GM13976 (cell line): ENCODE data around the gene MAPK14.
"Not testable (repeated sequence)": the region's sequence is repeated elsewhere in the genome, so short reads cannot be mapped to it uniquely, and the experiment has no call there.

ENCODE experiments used
- DNase-seq: peaks from one replicate; pipeline ENCODE4 v3.0.0; 2012; ENCODE audit warnings: low spot score
- CTCF ChIP-seq: IDR thresholded peaks from 2 replicates; pipeline ENCODE4 v1.5.1; 2012; ENCODE audit warnings: borderline replicate concordance, mild to moderate bottlenecking; ENCODE audit not compliant: insufficient read depth; ENCODE audit errors: extremely low read depth, missing control alignments, control extremely low read depth
- in situ Hi-C: fragments of 300-500 bp; cut with MboI; formaldehyde crosslinking; loops from one replicate; pipeline ENCODE4 v1.12.0; 2022; ENCODE audit warnings: low sequenced_read_pairs, mixed read lengths, inconsistent platforms; ENCODE audit not compliant: unreplicated experiment

MAPK14 gene

DNA sequence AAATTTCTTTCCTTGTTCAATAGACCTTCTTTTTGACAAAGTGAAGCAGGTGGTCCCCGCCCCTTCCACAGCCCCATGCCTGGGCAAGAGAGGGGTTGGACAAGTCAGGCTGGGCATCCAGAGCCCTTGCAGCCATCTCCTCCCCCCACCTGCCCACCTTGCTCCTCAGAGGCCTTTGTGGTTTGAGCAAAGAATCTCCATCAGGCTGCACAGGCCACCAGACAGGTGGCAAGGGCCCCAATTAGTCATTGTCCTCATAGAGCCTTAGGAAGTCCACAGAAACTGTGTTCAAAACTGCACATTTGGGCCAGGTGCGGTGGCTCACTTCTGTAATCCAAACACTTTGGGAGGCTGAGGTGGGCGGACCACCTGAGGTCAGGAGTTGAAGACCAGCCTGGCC is 101.2 kb downstream of the MAPK14 start:
- no peak for DNase-seq
- in situ Hi-C loops, result no loop called here
- no peak for TF ChIP-seq CTCF

DNA sequence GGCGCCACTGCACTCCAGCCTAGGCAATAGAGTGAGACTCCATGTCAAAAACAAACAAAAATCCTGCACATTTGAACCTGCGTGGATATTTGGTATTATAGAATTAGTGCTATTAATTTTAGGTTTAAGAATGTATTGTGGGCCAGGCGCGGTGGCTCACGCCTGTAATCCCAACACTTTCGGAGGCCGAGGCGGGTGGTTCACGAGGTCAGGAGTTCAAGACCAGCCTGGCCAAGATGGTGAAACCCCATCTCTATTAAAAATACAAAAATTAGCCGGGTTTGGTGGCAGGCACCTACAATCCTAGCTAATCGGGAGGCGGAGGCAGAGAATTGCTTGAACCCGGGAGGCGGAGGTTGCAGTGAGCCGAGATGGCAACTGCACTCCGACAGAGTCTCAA is 101.7 kb downstream of the MAPK14 start:
- DNase-seq, in situ Hi-C loops: not testable (repeated sequence)

DNA sequence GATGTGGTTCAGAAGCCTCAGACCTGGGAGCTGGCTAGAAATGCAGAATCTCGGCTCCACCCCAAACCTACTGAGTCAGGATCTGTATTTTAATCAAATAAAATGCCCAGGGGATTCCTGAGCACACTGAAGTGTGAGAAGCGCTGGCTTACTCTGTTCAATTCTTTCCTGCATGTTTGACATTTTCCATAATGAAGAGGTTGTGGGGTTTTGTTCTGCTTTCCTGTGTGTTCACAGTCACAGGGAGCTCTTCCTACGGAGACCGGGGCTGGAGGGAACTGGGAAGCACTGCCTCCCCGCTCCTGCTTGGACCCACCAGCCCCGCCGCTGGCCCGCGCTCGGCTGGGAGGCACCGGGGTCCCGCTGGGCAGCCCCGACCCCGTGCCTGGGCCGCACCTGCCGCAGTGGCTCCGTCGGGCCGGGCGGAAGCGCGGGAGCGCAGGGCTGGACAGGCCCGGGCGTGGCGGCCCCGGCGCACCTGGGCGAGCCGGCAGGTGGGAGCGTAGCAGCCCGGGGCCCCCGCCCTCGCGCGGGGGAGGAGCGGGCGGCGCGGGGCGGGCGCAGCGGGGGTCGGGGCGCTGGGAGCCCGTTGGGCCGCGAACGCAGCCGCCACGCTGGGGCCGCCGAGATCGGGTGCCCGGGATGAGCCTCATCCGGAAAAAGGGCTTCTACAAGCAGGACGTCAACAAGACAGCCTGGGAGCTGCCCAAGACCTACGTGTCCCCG is 102.5 kb downstream of the MAPK14 start, which contains the start of gene MAPK13:
MAPK13 (plus strand) TSS at position 573 of the 726 bp plus-strand sequence; CDS start at position 643, 70 bp downstream.
- DNase-seq, result no peak
- no peak for TF ChIP-seq CTCF
- in situ Hi-C loops, result no loop called here

DNA sequence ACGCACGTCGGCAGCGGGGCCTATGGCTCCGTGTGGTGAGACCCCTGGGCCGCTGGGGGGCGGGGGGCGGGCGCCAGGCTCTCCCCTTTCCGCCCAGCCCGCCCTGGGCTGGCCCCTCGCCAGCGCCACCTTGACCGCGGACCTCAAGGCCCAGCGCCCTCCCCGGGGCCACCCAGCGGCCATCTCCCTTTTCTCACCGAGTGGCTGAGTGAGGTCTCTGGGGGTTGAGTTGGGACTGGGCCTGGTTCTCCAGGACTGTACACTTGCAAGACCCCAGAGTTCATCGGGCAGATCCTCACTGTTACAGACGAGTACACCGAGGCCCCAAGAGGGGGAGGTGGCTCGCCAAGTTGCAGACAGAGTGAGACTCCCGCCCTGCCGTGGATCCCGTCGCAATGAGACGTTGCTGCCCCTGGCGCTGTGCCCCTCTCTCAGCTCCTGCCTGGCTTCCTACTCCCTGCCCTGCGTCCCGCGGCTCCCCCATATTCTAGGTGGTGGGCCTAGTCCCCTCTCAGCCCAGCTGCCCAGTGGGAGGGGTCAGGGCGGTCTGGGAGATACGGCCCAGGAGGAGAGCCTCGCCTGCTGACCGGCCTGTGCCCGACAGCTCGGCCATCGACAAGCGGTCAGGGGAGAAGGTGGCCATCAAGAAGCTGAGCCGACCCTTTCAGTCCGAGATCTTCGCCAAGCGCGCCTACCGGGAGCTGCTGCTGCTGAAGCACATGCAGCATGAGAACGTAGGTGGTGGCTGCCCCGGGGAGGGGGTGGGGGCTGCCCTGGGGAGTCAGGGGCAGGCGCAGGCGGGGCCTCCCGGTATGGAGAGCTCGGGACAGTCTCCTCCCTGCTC is 103.3 kb downstream of the MAPK14 start:
- peak; percentile 22 for TF ChIP-seq CTCF
- in situ Hi-C loops, result no loop called here

GRCh38 chr6:36131511-36132245 is 104.1 kb downstream of the MAPK14 start:
- in situ Hi-C loops, result no loop called here
- peak; percentile 86 for DNase-seq
- no peak for TF ChIP-seq CTCF

More for the DNA sequence above, 103.3 kb downstream of the MAPK14 start:
- DNase-seq, result peak; percentile 79

DNA sequence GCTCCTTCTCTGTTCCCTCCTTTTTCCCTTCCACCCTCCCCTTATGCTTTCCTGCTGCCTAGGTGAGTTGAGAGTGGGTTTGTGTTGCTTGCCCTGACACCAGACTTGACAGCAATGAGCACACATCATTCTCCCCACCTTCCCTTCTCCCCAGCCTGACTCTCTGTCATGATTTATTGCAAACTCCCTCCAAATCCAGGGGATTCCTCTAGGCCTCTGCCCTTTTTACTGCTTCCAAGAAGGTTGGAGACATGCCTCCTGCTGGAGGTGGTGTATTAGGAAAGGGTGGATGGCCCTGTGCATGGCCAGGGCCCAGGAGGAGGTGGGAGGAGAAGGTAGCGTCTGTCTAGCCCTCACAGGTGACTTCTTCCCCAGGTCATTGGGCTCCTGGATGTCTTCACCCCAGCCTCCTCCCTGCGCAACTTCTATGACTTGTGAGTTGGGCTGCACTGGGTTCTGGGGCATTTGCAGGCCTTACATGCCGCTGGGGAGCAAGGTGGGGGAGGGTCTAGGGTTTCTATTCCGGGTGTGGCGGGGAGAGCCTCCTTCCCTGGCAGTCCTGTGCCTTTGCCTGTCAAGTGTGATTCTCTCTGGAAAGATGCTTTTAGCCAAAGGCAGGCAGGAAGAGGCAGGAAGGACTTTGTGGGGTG is 104.8 kb downstream of the MAPK14 start:
- in situ Hi-C loops, result no loop called here

More for the DNA sequence above, 104.8 kb downstream of the MAPK14 start:
- TF ChIP-seq CTCF, result no peak
- DNase-seq, result no peak
